Measurements from ENCODE around the gene KLC3.

KLC3 gene

DNA sequence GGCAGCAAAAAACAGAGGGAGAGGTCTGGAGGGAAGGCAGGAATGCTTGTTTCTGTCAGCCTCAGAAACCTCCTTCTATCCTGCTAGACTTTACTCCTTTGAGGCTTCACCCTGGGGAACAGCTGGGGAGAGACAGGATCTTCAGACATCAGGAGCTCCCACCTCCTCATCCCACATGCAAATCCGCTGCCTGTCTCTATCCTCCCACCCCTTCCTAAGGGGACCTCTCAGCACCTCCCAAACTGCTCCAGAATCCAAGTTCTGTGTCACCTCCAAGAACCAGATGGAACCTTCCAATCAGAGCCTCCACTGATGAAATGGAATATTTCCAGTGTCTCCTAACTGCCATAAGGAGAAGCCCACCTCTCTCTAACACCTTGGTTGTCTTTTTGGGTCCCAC is 39.6 kb downstream of the KLC3 start:
- DNase-seq, result no peak

DNA sequence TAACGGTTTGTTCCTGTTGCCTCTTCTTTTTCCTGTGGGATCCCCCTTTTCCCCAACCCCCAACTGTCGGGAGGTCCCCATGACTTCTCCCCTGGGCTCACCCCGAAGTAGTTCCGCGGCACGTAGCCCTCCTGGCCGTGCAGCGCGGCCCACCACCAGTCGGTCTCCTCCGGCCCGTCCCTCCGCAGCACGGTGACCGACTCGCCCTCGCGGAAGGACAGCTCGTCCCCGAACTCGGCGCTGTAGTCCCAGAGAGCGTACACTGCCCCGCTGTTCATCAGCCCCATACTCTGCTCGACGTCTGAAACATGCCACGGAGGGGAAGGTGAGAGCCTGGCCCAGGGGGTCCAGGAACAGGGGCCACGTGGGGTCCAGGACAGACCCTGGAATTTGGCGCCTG is 41.9 kb downstream of the KLC3 start:
- no peak for DNase-seq

DNA sequence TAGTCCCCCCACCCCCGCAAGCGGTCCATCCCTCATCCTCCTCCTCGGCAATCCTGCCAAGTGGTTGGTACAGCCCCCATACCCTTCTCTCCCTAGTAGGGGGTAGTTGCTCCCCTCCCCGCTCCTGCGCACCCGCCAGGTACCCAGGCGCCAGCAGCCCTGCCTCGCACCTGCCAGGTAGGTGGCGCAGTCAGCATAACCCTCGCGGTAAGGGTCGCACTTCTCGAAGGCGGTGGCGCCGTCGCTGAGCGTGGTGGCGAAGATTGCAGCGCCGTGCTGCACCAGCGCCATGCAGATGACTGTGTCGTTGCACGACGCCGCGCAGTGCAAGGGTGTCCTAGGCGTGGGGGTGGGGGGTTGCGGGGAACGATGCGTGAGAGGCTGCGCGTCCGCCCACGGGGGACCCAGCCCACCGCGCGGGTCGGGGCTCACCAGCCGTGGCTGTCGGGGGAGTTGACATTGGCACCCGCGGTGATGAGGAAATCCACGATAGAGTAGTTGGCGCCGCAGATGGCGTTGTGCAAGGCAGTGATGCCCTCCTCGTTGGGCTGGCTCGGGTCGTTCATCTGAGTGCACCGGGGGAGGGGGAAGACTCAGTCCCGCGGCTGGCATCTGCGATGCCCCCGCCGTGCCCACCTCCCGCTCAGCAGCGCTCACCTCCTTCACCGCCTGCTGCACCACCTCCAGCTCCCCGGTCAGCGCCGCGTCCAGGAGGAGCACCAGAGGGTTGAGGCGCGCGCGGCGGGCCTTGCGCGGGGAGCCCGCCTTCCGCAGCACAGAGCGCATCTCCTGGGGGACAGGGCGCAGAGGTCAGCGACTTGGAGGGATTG is 45.1 kb downstream of the KLC3 start:
- no peak for DNase-seq

DNA sequence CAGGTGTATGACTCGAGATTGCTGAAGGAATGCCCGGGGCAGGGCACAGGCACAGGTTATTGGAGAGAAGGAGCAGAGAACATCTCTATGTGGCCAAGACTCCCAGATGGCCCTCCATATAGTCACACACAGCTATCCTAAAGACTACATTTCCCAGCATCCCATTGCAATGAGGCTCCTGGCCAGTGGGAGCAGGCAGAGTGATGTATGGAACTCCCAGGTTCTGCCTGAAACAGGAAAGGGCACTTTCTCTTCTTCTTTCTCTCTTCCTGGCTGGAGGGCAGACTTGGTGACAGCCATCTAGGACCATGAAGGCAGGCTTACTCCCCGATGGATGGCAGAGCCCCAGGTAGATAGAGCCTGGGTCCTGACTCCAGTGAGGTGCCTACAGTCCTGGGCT is 50.8 kb downstream of the KLC3 start:
- no peak for DNase-seq

DNA sequence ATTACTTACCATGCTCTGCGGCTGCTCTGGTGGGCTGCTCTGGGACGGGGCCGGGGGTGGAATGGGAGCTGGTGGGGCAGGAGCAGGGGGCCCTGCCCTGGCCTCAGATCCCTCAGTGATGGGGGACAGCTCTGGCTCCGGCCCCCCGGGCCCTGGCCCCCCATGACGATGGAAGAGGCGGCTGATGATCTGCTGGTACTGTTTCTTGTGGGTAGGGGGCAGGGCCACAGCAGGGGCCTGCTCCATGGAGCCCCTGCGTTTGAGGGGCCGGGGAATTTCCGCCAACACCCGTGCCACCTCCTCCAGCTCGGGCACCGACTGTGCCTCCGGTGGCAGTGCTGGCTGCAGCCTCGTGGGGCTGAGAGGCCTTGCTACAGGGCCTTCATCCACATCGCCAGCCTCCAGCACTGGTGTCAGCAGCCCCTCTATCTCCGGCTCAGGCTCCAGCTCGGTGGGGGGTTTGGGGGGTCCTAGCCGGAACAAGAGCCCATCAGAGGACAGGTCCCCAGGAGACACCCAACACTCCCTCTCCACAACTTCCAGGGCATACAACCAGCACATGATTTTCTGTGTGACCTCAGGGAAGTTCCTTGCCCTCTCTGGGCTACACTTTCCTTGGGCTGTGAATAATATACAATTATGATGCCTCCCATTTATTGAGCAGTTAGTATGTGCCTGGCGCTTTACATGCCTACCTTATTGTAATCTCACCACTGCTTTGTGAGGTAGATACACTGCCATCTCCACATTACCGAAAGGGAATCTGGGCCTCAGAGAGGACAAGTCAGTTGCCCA is 51.5 kb downstream of the KLC3 start:
- DNase-seq, result no peak

DNA sequence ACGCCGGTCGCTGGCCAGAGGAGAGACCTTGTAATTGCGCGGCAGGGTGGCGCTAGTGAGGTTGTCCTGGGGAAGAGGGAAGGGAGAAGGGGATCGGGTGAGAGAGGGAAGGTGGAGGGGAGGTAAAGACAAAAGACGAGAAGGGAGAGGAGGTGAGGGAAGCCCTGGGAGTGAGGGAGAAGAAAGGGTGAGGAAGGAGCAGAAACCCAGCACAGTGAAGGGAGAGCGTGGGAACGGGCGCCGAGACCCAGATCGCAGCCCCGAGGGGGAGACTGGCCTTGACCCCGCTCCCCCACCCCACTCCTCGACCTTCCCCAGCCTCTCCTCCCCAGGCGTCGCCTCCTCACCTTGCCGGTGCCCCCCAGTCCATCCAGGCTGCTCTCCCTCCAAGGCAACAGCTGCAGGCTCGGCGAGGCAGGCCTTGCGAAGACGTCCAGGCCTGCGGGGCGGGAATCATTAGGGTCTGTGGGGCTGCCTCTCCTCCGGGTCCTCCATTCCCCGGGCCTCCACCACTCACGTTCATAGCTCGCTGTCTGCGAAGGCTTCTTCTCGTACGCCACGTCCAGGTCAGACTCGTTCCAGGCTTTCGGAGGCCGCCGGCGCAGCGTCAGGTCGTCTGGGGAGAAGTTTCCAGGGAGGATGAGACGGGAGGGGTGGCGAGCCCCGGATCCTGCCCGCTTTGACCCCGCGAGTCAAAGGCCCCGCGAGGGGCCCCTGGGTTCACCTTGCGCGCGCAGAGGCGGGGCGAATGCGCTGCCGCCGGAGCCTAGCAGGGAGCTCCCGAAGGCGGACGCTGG is 55.5 kb downstream of the KLC3 start:
- DNase-seq, result no peak

DNA sequence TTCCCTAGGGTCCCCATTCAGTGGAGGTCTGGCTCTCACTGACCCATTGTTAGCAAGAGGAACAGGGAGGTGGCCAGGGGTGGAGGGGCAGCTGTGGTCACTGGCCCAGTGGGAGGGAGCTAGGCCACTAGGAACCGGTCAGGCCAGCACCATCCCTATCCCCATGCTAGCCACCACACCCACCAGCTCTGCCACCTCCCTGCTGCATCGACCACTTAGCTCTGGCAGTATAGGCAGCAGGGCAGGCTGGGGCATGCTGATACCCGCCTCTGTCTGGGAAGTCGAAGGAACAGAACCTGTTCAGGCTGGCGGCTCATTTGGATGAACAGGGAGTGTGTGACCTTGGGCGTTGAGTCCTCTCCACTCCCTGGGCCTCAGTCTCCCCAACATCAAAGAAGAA is 59.6 kb downstream of the KLC3 start:
- no peak for DNase-seq

Data from activated effector memory CD4-positive, alpha-beta T cell treated with anti-CD3 and anti-CD28 coated beads, Interleukin-2, amount 50 U/mL, for 16 hours (primary cell).